ENCODE measurements around the gene SLC6A19.

The SLC6A19 gene

GRCh38 chr5:1194378-1194777 is 7.0 kb upstream of the SLC6A19 start:
- POLR2A ChIA-PET: no interaction called here
- CTCF ChIA-PET: no interaction called here
- Histone ChIP-seq H3K9me3 (ENCODE audit: control insufficient read depth, insufficient read depth, low read depth, low read length) (no peaks in the 10 kb centered on the region), H3K4me3 (ENCODE audit: low read depth, low read length) (no peak overlapping the region), H3K4me1 (ENCODE audit: control insufficient read depth, insufficient read depth, low read length) (no peaks in the 10 kb centered on the region), H3K27ac (ENCODE audit: extremely low read depth, low read depth, low read length) (no peak overlapping the region), H3K36me3 (ENCODE audit: control insufficient read depth in 2 of 2, insufficient read depth in 1 of 2, low read length in 2 of 2) (no peaks in the 10 kb centered on the region)
- TF ChIP-seq ZSCAN4 (tag by site-specific recombination; IDR thresholded peaks at IDR 0.05) (no peak), ZNF146 (tag by site-specific recombination; IDR thresholded peaks at IDR 0.05) (peak; percentile 97)

DNA sequence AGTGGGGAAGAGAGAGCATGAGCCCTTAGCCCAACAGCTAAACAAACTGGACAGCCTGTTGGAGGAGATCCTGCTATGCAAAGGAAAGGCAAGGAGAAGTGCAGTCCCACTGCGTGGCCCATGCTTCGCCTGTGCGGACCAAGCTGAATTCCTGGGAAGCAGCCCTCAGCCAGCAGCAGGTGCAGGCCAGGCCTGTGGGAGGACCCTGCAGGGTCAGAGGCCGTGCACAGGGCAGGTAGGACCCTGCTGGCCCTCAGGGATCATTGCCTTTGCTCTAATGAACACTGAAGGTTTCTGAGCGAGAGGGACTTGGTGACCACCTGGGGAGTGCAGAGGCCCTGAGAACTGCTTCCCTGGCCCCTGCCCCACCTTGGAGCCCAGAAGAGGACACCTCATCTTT is 6.0 kb upstream of the SLC6A19 start:
- no peaks in the 10 kb centered on the region for H3K36me3 ChIP-seq (ENCODE audit: control insufficient read depth in 2 of 2, insufficient read depth in 1 of 2, low read length in 2 of 2)
- POLR2A ChIA-PET: no interaction called here
- H3K27ac ChIP-seq (ENCODE audit: extremely low read depth, low read depth, low read length): no peak overlapping the region
- CTCF ChIA-PET: interaction anchor here (0.6 kb wide), 1 partner anchor 295 kb away, joined by 4 read pairs; no protein-coding TSS in a partner anchor
- no peak overlapping the region for H3K4me3 ChIP-seq (ENCODE audit: low read depth, low read length)
- no peaks in the 10 kb centered on the region for H3K4me1 ChIP-seq (ENCODE audit: control insufficient read depth, insufficient read depth, low read length)
- TF ChIP-seq ZNF146 (tag by site-specific recombination; IDR thresholded peaks at IDR 0.05) (no peak), GFI1B (tag by site-specific recombination; IDR thresholded peaks at IDR 0.05) (no peak), HIC1 (tag by site-specific recombination; IDR thresholded peaks at IDR 0.05) (no peak), SP7 (tag by site-specific recombination; IDR thresholded peaks at IDR 0.05) (no peak), ZNF585B (tag by site-specific recombination; IDR thresholded peaks at IDR 0.05) (no peak), ZNF521 (tag by site-specific recombination; IDR thresholded peaks at IDR 0.05) (no peak), AEBP2 (tag by site-specific recombination; IDR thresholded peaks at IDR 0.05; ENCODE audit: borderline replicate concordance) (no peak), ZBTB17 (tag by site-specific recombination; IDR thresholded peaks at IDR 0.05) (no peak), ZBTB1 (tag by site-specific recombination; IDR thresholded peaks at IDR 0.05) (no peak), WT1 (tag by site-specific recombination; IDR thresholded peaks at IDR 0.05) (no peak), ZNF19 (tag by site-specific recombination; IDR thresholded peaks at IDR 0.05; ENCODE audit: low read depth) (no peak), ZNF76 (tag by site-specific recombination; IDR thresholded peaks at IDR 0.05; ENCODE audit: borderline replicate concordance, low read depth) (no peak), KLF10 (tag by site-specific recombination; IDR thresholded peaks at IDR 0.05) (no peak), HOXD13 (CRISPR knock-in tag; IDR thresholded peaks at IDR 0.05; ENCODE audit: borderline replicate concordance) (no peak), ZNF350 (tag by site-specific recombination; IDR thresholded peaks at IDR 0.05) (no peak), ZNF362 (tag by site-specific recombination; IDR thresholded peaks at IDR 0.05) (no peak), ZNF24 (tag by site-specific recombination; IDR thresholded peaks at IDR 0.05) (no peak)
- TF ChIP-seq, protein P1, sequence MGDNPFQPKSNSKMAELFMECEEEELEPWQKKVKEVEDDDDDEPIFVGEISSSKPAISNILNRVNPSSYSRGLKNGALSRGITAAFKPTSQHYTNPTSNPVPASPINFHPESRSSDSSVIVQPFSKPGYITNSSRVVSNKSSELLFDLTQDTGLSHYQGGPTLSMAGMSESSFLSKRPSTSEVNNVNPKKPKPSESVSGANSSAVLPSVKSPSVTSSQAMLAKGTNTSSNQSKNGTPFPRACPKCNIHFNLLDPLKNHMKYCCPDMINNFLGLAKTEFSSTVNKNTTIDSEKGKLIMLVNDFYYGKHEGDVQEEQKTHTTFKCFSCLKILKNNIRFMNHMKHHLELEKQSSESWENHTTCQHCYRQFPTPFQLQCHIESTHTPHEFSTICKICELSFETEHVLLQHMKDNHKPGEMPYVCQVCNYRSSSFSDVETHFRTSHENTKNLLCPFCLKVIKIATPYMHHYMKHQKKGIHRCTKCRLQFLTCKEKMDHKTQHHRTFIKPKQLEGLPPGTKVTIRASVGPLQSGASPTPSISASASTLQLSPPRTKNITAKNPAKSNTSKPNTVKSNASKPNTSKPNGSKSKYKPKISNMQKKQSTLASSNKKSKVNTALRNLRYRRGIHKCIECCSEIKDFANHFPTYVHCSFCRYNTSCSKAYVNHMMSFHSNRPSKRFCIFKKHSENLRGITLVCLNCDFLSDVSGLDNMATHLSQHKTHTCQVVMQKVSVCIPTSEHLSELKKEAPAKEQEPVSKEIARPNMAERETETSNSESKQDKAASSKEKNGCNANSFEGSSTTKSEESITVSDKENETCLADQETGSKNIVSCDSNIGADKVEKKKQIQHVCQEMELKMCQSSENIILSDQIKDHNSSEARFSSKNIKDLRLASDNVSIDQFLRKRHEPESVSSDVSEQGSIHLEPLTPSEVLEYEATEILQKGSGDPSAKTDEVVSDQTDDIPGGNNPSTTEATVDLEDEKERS (tag by site-specific recombination; IDR thresholded peaks at IDR 0.05): no peak
- H3K9me3 ChIP-seq (ENCODE audit: control insufficient read depth, insufficient read depth, low read depth, low read length): no peaks in the 10 kb centered on the region
